MM.1S (cell line): ENCODE results near the gene PIGN.

Experiments
- DNase-seq: peaks from one replicate; pipeline ENCODE4 v3.0.0-alpha.2; 2015
- H2AFZ ChIP-seq: fragments of 300-600 bp; sonication (generic); 2 replicates; pipeline ENCODE4 v1.6.0; 2016; ENCODE audit warnings: antibody characterized with exemption, low read length
- H3F3A ChIP-seq: fragments of 300-600 bp; sonication (generic); 2 replicates; pipeline ENCODE4 v1.6.1; 2016; ENCODE audit warnings: mild to moderate bottlenecking, antibody characterized with exemption, low read length, moderate library complexity, mixed read lengths; ENCODE audit not compliant: insufficient read depth
- H3K27ac ChIP-seq: fragments of 300-600 bp; sonication (generic); 2 replicates; pipeline ENCODE4 v1.5.1; 2016; ENCODE audit warnings: mild to moderate bottlenecking, low read length
- H3K27me3 ChIP-seq: fragments of 300-600 bp; sonication (generic); replicated peaks from 2 replicates; pipeline ENCODE4 v1.6.0; 2016; ENCODE audit warnings: low read length; ENCODE audit not compliant: insufficient read depth
- H3K36me3 ChIP-seq: fragments of 300-600 bp; sonication (generic); replicated peaks from 2 replicates; pipeline ENCODE4 v1.6.1; 2016; ENCODE audit warnings: mild to moderate bottlenecking, low read length, mixed read lengths; ENCODE audit not compliant: insufficient read depth
- H3K4me1 ChIP-seq: fragments of 300-600 bp; sonication (generic); 2 replicates; pipeline ENCODE4 v1.6.1; 2016; ENCODE audit warnings: low read length, mixed read lengths
- H3K4me2 ChIP-seq: fragments of 300-600 bp; sonication (generic); 2 replicates; pipeline ENCODE4 v1.6.0; 2016; ENCODE audit warnings: low read depth, low read length
- H3K4me3 ChIP-seq: fragments of 300-600 bp; sonication (generic); 2 replicates; pipeline ENCODE4 v1.5.1; 2016; ENCODE audit warnings: low read length, mixed read lengths
- H3K79me2 ChIP-seq: fragments of 300-600 bp; sonication (generic); 2 replicates; pipeline ENCODE4 v1.6.1; 2016; ENCODE audit warnings: mixed run types, low read length, mixed read lengths
- H3K9ac ChIP-seq: fragments of 300-600 bp; sonication (generic); 2 replicates; pipeline ENCODE4 v1.6.1; 2016; ENCODE audit warnings: low read length, mixed read lengths
- H3K9me2 ChIP-seq: fragments of 300-600 bp; sonication (generic); replicated peaks from 2 replicates; pipeline ENCODE4 v1.6.1; 2016; ENCODE audit warnings: mild to moderate bottlenecking, low read length, mixed read lengths; ENCODE audit not compliant: insufficient read depth
- H3K9me3 ChIP-seq: fragments of 300-600 bp; sonication (generic); replicated peaks from 2 replicates; pipeline ENCODE4 v1.6.1; 2016; ENCODE audit warnings: mild to moderate bottlenecking, low read length, mixed read lengths; ENCODE audit not compliant: insufficient read depth
- H4K20me1 ChIP-seq: fragments of 300-600 bp; sonication (generic); 2 replicates; pipeline ENCODE4 v1.6.1; 2016; ENCODE audit warnings: mild to moderate bottlenecking, low read length, moderate library complexity, mixed read lengths; ENCODE audit not compliant: insufficient read depth
- CTCF ChIP-seq: fragments of 300-600 bp; sonication (generic); IDR thresholded peaks from 2 replicates; pipeline ENCODE4 v1.5.1; 2016; ENCODE audit warnings: antibody characterized with exemption, low read length, mixed read lengths
- EZH2 ChIP-seq: fragments of 300-600 bp; sonication (generic); optimal IDR thresholded peaks from 2 replicates; pipeline ENCODE3; 2017; ENCODE audit warnings: low read depth, mild to moderate bottlenecking, antibody characterized with exemption, low read length, mixed read lengths
- EZH2phosphoT487 ChIP-seq: fragments of 300-600 bp; sonication (generic); IDR thresholded peaks from 2 replicates; pipeline ENCODE4 v1.6.1; 2018; ENCODE audit warnings: antibody characterized with exemption, low read length

Gene PIGN

GRCh38 chr18:62045316-62045715, 141.5 kb downstream of the PIGN start:
- no peak for DNase-seq
- Histone ChIP-seq H3K9me3 (no peaks in the 10 kb centered on the region), H3F3A (no peaks in the 10 kb centered on the region), H3K9me2 (no peaks in the 10 kb centered on the region), H3K36me3 (no peaks in the 10 kb centered on the region), H3K9ac (no peak overlapping the region), H3K27me3 (no peaks in the 10 kb centered on the region), H2AFZ (no peak overlapping the region), H3K4me2 (no peak overlapping the region), H3K27ac (no peak overlapping the region), H3K4me1 (no peaks in the 10 kb centered on the region), H3K79me2 (no peaks in the 10 kb centered on the region), H3K4me3 (no peak overlapping the region), H4K20me1 (no peaks in the 10 kb centered on the region)
- no peak for TF ChIP-seq EZH2
- no peak for TF ChIP-seq EZH2phosphoT487
- TF ChIP-seq CTCF = no peak

DNA sequence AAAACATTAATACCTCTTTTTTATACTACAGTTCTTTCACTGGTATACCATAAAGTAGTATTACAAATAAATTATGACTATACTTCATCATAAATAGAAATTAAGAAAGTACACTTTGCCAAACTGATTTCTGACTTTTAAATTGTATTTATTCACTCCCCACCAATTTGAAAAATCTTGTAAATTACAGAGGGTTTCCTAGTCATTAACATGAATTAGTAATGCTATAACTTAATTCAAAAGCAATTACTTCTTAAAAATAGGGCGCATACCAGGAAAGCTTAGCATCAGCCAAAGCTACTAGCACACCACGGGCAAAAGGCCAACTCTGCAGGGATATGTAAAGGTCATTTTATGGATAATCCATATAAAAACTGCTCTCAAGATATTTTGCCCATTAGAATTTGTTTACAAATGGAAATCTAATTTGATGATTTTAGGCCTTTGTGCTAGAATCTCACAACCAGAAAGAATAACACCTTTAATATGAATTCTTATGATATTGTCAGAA, 142.3 kb downstream of the PIGN start:
- no peak overlapping the region for H3K9ac ChIP-seq
- H2AFZ ChIP-seq = no peak overlapping the region
- H3K4me2 ChIP-seq = no peak overlapping the region
- no peaks in the 10 kb centered on the region for H3K36me3 ChIP-seq
- no peak overlapping the region for H3K27ac ChIP-seq
- no peaks in the 10 kb centered on the region for H3K79me2 ChIP-seq
- DNase-seq = no peak
- H3K4me1 ChIP-seq = no peaks in the 10 kb centered on the region
- no peaks in the 10 kb centered on the region for H3F3A ChIP-seq
- TF ChIP-seq EZH2 (no peak), CTCF (no peak), EZH2phosphoT487 (no peak)
- no peaks in the 10 kb centered on the region for H3K27me3 ChIP-seq
- no peaks in the 10 kb centered on the region for H4K20me1 ChIP-seq
- no peaks in the 10 kb centered on the region for H3K9me3 ChIP-seq
- no peak overlapping the region for H3K4me3 ChIP-seq
- no peaks in the 10 kb centered on the region for H3K9me2 ChIP-seq

- H3K27me3 ChIP-seq = no peaks in the 10 kb centered on the region
- no peak overlapping the region for H3K4me2 ChIP-seq
- no peaks in the 10 kb centered on the region for H4K20me1 ChIP-seq
- no peaks in the 10 kb centered on the region for H3F3A ChIP-seq
- no peak overlapping the region for H3K9ac ChIP-seq
- no peaks in the 10 kb centered on the region for H3K9me3 ChIP-seq
- no peaks in the 10 kb centered on the region for H3K9me2 ChIP-seq
- no peak overlapping the region for H2AFZ ChIP-seq
- no peaks in the 10 kb centered on the region for H3K79me2 ChIP-seq
- no peaks in the 10 kb centered on the region for H3K36me3 ChIP-seq
- H3K27ac ChIP-seq = no peak overlapping the region
- H3K4me1 ChIP-seq = no peaks in the 10 kb centered on the region
- no peak for DNase-seq
- no peak overlapping the region for H3K4me3 ChIP-seq
- TF ChIP-seq CTCF = no peak
- no peak for TF ChIP-seq EZH2
- no peak for TF ChIP-seq EZH2phosphoT487
Observed at GRCh38 chr18:62037989-62038778, 148.7 kb downstream of the PIGN start.
